SH-SY5Y (cell line): ENCODE results near the gene FBH1.

Source experiments
- GATA2 ChIP-seq: IDR thresholded peaks from 2 replicates; pipeline ENCODE4 v1.6.1; 2011; ENCODE audit warnings: mild to moderate bottlenecking, low read depth, low read length
- GATA3 ChIP-seq: IDR thresholded peaks from 2 replicates; pipeline ENCODE4 v1.6.1; 2011; ENCODE audit warnings: low read depth, mild to moderate bottlenecking, low read length, moderate library complexity

The FBH1 gene

DNA sequence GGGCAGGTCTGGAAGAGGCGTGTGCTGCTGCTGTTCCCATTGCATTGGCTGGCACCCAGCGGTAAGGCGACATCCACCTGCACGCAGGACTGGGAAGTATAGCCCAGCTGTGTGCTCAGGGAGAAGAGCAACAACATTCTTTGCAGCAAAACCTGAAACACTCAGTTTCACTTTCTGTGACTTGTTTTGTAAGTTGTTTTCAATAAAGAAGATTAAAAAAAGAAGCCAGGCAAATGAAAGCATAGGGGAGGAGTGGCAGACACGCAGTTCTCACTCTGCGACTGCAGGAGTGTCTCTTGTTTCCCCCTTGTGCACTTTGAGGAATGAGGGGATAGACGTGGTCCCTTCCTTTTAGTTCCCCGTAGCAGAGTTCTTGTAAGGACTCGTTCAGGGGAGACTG lies 5.8 kb downstream of the FBH1 start:
- TF ChIP-seq GATA3: no peak
- TF ChIP-seq GATA2: no peak

DNA sequence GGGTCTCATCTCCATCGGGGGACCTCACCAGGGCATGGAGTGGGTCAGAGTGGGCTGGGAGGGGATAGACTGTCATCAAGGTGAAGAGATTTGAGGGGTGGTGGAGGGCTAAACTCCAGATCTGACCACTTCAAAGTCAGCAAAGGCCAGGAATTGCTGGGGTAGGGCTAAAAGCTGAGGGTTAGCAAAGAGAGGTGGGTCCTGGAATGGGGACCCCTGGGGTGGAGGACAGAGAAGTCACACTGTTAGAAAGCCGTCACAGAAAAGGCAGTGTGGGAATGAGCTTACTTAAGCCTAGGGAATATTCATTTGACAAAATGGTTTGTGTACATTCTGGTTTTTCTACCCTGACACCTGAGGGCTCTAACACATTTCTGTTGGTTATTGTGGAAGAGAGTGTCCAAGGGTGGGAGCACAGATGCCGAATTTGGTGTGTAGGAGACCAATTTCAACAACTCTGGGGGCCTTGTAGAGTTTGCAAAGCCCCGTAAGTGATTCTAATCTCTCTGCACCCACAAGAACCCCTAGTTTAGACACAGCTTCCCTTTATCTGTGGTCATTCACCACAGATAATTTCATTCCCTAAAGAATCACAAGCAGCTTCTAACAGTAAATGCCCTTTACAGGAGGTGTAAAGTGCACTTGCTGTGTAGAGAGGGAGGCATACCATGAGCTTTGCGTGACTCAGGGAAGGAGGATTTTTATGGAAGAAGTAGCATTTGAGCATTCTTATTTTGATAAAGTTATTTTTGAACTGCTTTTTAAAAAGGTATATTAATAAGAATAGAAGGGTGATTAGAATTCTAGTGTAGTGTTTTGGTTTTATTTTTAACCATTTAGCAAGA lies 6.4 kb downstream of the FBH1 start:
- TF ChIP-seq GATA2 (no peak), GATA3 (no peak)

DNA sequence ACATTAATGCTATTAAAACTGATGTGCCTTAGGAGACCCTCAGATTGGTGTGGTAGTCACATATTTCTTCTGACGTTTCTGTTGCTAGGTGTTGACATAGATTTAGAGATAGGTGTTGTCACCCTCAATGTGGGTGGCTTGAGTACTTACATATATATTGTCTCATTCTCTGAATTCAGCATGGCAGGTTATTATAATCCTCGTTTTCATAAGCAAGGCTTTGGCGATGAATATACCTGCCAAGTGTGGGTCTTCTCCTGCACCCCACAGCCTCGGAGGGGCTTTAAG lies 7.0 kb downstream of the FBH1 start:
- no peak for TF ChIP-seq GATA3

DNA sequence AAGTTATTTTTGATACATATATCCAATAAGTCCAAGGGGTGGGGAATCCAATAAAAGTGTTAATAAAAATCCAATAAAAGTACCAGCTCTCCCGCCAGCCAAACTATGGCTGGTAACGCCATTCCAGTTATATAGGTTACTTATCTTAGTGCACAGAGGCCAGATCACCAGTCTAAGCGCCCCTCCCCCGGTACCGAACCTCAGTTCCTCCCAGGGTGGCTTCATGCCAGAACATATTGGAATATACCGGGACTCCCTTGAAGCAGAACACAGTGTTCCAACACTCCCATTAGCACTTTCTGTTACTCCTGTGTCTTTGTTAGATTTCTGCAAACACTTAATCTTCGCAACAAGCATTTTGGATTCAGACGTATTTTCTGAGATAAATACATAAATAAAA lies 7.5 kb downstream of the FBH1 start:
- no peak for TF ChIP-seq GATA3
- TF ChIP-seq GATA2: no peak

DNA sequence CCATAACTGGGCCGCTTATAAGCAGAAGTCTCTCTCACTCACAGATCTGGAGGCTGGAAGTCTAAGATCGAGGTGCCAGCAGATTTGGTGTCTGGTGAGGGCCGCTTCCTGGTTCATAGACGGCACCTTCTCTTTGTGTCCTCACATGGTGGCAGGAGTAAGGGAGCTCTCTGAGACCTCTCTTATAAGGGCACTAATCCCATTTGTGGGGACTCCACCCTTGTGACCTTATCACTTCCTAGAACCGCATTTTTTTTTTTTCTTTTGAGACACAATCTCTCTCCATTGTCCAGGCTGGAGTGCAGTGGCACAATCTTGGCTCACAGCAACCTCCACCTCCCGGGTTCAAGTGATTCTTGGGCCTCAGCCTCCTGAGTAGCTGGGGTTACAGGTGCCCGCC lies 8.1 kb downstream of the FBH1 start:
- no peak for TF ChIP-seq GATA2
- no peak for TF ChIP-seq GATA3

DNA sequence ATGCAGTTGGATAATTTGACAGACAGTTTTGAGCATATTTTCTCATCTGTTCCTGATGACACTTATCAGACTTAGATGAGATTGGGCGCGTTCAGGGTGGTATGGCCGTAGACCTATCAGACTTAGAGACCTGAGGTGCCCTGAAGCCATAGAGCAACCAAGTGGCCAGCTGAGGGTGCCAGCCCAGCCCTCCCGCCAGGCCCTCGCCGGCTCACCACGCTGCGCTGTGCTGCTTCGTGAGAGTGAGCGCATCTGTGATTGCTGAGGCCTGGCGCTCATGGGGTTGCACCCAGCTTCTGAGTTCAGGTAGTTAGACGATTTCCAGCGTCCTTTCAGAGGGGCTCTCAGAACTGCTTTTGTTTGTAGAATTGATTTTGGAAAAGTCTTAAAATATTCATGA lies 10.2 kb downstream of the FBH1 start:
- TF ChIP-seq GATA2: no peak
- TF ChIP-seq GATA3: no peak

DNA sequence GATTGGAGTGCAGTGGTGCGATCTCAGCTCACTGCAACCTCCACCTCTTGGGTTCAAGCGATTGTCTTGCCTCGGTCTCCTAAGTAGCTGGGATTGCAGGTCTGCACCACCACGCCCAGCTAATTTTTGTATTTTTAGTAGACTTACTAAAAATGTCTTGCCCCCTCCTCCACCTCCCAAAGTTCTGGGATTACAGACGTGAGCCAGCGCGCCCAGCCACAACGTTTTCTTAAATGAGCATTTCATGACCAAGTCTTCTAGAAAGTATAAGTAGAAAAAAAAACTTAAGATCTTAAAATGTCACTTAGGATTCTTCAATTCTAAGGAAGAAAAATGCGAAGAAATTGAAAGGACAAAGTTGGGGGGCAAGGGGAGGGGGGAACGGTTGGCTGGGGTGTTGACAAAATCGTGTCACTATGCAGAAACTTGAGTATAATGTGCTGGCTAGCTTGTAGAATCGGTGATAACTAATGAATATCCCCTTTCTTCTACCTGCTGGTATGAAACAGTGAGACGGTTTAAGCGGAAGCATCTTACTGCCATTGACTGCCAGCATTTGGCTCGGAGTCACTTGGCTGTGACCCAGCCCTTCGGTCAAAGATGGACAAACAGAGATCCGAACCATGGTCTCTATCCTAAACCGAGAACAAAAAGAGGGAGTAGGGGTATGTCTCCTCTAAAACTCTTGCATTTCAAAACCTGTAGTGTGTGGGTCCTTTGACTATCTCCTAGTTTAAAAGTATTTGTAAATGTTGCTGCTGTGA lies 12.7 kb downstream of the FBH1 start:
- TF ChIP-seq GATA3 (no peak), GATA2 (no peak)

DNA sequence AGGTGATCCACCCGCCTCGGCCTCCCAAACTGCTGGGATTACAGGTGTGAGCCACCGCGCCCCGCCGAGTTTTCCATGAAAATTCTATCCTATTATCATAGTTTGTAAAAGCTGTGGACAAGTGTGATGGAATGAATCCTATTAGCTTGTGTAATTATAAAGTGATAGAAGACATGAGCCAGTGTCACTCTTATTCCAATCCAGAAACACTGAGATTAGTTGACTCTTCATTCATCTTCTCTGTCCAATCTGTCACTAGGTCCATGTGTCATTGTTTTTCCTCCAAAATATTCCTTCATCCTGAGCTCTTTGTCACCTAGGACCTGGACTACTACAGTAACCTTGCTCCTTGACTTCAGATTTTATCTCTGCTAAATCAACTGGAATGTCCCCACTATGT lies 13.5 kb downstream of the FBH1 start:
- TF ChIP-seq GATA2 (no peak), GATA3 (no peak)

DNA sequence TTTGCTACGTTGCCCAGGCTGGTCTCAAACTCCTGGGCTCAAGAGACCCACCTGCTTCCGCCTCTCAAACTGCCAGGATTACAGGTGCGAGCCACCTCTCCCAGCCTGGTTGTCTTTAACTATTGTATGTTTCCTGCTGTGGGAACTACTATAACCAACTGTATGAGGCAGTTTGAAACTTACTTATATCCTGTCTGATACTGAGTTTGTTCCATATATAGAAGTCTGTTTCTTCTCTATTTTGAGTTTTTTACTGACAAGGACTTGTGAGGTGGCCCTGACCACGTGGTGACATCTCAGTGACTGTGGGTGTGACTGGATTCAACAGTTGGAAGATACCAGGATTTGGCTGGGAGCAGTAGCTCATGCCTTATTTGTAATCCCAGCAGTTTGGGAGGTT lies 14.2 kb downstream of the FBH1 start:
- TF ChIP-seq GATA2: no peak
- no peak for TF ChIP-seq GATA3

DNA sequence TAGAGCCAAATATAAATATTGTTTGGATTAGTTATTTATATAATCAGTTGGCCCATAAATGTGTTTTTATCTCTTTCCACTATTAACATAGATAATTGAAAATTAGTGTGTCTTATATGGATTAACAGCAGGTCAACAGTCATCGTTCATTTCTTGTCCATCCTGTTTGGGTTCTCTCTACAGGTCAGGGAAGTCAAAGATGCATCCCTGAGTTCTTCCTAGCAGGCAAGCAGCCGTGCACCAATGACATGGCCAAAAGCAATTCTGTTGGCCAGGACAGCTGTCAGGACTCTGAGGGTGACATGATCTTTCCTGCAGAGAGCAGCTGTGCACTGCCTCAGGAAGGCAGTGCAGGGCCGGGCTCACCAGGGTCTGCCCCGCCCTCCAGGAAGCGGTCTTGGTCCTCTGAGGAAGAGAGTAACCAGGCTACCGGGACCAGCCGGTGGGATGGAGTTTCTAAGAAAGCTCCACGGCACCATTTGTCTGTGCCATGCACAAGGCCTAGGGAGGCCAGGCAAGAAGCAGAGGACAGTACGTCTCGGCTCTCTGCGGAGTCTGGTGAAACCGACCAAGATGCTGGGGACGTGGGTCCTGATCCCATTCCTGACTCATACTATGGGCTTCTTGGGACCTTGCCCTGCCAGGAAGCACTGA lies 15.9 kb downstream of the FBH1 start:
- TF ChIP-seq GATA3: no peak
- no peak for TF ChIP-seq GATA2

DNA sequence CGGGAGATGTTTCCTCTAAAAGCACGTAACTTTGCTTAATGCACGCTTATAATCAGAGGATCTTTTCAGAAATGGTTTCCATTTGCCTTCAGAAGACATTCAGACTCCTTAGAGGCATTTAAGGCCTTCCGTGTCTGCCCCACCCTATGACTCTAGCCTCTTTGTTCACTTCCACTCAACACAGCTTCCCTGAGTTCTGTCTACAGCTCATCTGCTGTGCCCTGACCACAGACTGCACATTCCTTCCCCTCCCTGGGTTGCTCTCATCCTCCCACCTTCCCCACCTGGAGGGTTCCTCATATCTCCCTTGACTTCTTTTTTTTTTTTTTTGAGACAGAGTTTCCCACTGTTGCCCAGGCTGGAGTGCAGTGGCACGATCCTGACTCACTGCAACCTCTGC lies 16.6 kb downstream of the FBH1 start:
- no peak for TF ChIP-seq GATA3
- no peak for TF ChIP-seq GATA2

DNA sequence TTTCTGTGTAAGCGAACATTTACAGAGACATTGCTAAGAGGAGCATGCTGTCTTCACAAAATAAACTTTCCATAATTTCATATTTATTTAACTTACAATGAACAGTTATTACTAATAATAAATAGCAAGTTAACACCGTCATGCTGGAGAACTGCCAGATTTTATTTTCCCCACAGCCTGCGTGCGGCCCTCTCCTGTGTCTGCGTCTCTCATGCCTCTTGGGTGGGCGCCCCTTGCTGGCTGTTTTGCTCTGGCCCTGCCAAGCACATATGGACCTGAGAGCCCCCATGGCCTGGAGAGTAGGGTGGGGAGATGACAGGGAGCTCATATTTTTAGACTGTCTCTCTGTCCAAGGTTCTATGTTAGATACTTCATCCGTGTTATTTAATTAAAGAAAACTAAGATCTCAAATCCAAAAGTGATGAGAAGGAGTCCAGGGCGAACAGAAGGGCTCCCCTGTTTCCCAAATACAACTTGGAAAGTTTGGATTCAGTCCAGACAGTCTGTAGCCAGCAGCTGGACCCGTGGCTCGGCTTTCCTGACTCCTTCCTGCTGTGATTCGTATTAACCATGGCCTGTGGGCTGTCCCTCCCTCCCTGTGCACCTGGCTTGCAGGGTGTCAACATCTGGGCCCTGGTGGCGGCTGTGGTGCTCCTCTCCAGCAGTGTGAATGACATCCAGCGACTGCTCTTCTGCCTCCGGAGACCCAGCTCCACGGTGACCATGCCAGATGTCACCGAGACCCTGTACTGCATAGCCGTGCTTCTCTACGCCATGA lies 20.5 kb downstream of the FBH1 start:
- TF ChIP-seq GATA3 (no peak), GATA2 (no peak)

DNA sequence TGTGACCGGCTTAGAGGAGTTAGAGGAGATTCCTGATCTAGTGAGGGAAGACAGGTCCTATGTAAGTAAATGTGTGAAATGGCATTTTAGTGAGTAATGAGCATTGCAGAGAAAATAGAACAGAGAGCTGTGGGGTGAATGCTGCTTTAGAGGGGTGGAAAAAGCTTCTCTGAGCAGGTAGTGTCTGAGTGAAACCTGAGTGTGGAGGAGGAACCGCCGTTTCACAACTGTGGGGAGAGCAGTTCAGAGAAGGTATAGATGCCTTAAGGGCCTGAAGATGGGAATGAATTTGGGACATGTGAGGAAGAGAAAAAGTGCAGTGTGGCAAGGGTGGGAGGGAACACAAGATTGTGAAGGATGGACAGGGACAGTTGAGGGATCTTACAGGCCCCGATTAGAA lies 21.6 kb downstream of the FBH1 start:
- TF ChIP-seq GATA2 (no peak), GATA3 (no peak)

DNA sequence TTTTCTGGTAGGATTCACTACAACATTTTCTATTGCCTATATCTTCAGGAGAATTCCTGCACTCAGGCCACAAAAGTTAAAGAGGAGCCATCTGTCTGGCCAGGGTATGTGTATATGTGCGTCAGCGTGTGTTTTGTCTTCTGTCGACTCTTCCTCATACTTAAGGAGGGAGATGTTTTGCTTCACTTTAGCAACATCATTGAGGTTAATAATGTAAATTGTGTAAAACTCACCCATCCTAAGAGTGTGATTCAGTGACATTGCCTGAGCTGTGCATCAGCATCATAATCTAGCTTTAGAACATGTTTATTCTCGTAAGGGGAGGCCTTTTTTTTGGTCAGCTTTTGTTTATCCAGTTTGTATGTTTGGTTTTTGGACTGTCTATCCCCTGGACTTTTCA lies 23.7 kb downstream of the FBH1 start:
- TF ChIP-seq GATA3 (no peak), GATA2 (no peak)

DNA sequence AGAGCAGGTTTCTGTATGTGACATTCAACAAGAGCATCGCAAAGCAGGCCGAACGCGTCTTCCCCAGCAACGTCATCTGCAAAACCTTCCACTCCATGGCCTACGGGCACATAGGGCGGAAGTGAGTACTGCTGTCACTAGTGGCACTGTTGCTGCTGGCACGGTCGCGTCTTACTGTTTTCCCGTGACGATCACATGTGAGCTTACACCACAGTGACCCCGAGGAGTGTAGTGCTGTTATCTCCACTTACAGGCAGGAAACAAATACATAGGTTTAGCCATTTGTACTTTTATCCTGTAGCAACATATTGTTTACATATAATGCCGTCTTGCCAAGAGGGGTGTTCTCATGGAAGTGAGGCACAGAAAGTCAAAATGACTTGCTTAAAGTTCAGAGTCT lies 25.4 kb downstream of the FBH1 start:
- TF ChIP-seq GATA3: no peak
- no peak for TF ChIP-seq GATA2
